Measurements from ENCODE around the gene ARID3B. TPM values are rescaled to one million over a fixed set of nuclear protein-coding genes. Genes with fewer than 3 reads are reported as not detected.

The ARID3B gene
- total RNA-seq, 1 donor from 2014 or later: 22.1 TPM

DNA sequence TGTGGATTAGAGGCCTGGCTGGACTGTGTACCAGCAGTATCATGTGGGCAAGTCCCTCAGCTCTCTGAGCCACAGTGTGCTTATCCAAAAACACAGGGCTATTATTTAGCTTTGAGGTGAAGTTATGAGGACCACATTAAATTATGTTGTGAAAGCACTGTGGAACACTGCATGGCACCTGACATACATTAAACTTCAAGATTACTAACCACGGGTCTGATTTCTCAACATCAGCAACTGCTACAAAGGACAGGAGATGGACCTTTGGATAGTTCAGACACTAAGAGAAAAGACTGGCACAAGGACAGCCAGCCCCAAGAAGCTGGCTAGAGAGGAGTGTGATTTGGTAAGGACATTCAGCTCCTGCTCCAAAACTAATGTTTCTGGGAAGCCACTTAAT is 96.0 kb downstream of the ARID3B start:
- Mint-ChIP-seq H3K36me3 (peaks cover 19% of the 10 kb centered on the region), H3K27me3 (ENCODE audit: low read depth) (no peaks in the 10 kb centered on the region), H3K9me3 (no peaks in the 10 kb centered on the region), H3K27ac (no peak overlapping the region), H3K4me1 (peaks cover 12% of the 10 kb centered on the region), H3K4me3 (no peak overlapping the region)
- DNase-seq (ENCODE audit: low spot score in 2 of 2, unreplicated experiment in 2 of 2): no peak
- TF ChIP-seq, protein P1, sequence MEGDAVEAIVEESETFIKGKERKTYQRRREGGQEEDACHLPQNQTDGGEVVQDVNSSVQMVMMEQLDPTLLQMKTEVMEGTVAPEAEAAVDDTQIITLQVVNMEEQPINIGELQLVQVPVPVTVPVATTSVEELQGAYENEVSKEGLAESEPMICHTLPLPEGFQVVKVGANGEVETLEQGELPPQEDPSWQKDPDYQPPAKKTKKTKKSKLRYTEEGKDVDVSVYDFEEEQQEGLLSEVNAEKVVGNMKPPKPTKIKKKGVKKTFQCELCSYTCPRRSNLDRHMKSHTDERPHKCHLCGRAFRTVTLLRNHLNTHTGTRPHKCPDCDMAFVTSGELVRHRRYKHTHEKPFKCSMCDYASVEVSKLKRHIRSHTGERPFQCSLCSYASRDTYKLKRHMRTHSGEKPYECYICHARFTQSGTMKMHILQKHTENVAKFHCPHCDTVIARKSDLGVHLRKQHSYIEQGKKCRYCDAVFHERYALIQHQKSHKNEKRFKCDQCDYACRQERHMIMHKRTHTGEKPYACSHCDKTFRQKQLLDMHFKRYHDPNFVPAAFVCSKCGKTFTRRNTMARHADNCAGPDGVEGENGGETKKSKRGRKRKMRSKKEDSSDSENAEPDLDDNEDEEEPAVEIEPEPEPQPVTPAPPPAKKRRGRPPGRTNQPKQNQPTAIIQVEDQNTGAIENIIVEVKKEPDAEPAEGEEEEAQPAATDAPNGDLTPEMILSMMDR (IDR thresholded peaks at IDR 0.05; ENCODE audit: unreplicated experiment): no peak

DNA sequence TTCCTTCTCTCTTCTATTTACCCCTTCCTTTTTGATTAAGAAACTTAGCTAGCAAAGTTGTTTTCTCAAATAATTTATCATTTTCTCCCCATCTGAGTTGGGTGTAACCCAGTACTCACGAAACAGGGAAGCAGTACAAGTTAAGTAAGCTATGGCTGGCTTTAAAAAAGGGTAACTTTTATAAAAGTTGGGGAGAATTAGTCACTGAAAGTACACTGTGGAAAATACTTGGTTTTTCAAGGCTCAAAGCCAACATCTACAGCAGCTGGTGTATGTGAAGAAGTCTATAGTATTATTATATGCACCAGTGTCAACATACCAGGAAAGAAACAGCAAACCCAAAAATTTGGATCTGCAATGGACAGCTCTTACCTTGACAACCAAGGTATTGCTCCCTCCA is 100.1 kb downstream of the ARID3B start:
- Mint-ChIP-seq H3K4me3 (no peak overlapping the region), H3K36me3 (peaks cover 14% of the 10 kb centered on the region), H3K4me1 (peaks cover 36% of the 10 kb centered on the region), H3K9me3 (no peaks in the 10 kb centered on the region), H3K27me3 (ENCODE audit: low read depth) (no peaks in the 10 kb centered on the region), H3K27ac (no peak overlapping the region)
- TF ChIP-seq, protein P1 (IDR thresholded peaks at IDR 0.05; ENCODE audit: unreplicated experiment): no peak
- no peak for DNase-seq (ENCODE audit: low spot score in 2 of 2, unreplicated experiment in 2 of 2)

DNA sequence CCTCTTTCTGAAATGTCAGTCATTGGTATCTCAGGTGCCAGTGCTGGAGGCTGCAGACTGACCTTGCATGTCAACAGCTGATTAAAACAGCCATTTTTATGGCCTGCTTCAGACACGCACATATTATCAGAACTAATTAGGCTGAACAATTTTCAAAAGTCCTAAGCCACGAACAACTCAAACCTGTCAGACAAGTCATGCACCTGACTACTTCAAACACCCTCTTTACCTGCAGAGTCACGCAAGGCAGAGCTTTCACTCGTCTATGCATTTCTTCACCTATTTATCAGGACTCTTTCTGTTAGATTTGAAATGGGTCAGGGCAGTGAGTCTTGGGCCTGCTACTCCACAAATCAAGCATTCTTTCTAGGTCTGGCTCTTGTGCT is 101.3 kb downstream of the ARID3B start:
- Mint-ChIP-seq H3K4me3 (no peak overlapping the region), H3K36me3 (peaks cover 14% of the 10 kb centered on the region), H3K9me3 (no peaks in the 10 kb centered on the region), H3K4me1 (peaks cover 40% of the 10 kb centered on the region), H3K27me3 (ENCODE audit: low read depth) (no peaks in the 10 kb centered on the region), H3K27ac (peak overlapping the region; percentile 70)
- TF ChIP-seq, protein P1 (IDR thresholded peaks at IDR 0.05; ENCODE audit: unreplicated experiment): no peak
- no peak for DNase-seq (ENCODE audit: low spot score in 2 of 2, unreplicated experiment in 2 of 2)

DNA sequence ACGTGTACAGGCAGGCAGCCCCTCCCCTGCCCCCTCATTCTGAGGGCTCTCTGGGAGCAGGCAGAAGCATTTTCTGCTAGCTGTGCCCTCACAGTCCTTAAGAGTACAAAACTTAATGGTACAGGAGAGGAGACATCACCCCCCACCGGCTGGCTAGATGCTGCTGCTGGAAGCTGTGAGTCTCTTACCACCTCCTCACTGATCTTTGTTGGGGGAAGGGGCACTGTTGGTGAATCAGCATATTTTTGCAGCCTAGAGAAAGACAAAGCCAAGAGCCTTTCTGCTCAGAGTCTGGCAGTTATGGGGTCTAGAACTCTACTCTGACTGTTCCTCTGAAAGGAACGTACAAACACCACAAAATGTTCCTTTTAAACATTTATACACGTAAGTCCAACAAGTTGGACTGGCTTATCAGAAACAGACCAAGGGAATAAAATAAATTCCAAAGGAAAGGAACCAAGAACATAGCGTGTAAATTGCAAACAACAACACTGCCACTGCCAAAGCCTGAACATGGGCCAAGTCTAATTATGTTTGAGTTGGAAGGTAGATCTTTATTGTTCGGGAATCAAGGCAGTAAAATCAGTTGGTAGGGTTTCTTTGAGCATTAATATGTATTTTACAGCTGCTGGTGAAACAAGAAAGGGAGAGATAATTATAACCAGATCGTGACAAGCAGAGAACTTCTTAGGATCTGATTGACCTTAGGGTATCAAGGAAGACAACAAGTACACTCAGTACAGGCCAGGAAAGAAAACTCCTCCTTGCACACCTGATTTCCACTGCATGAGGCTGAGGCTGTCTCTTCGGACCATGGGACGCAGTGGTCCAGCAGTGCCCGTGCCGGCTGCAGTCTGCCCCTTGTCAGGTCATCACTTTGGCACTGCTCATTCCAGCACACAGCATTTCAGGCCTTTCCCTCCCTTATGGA is 102.0 kb downstream of the ARID3B start:
- DNase-seq (ENCODE audit: low spot score in 2 of 2, unreplicated experiment in 2 of 2): no peak
- Mint-ChIP-seq H3K4me3 (no peak overlapping the region), H3K9me3 (no peaks in the 10 kb centered on the region), H3K27ac (peak overlapping the region; percentile 70), H3K27me3 (ENCODE audit: low read depth) (no peaks in the 10 kb centered on the region), H3K4me1 (peaks cover 45% of the 10 kb centered on the region), H3K36me3 (peaks cover 10% of the 10 kb centered on the region)
- TF ChIP-seq, protein P1 (IDR thresholded peaks at IDR 0.05; ENCODE audit: unreplicated experiment): no peak

DNA sequence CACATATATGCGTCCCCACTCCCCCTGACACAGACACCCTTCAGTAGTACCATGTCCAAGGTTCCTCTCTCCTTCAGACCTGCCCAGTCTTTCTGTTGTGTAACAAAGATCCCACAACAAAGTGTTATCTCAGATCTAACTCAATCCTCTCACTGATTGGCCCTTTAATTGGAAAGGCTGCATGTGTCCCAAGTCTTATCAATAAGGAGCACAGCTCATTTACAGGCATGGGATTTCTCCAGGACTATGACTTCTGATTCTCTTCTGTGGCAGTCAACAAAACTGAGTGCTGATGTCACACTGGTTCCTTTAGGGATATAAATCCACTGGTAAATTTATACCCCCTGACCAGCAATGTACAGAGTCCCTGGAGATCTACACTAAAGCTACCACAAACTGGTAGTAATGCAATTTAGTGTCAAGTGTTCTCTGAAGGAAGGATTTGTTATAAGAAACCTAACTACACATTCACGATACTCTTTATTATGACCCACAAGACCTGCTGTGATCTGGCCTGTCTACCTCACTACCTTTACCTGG is 102.7 kb downstream of the ARID3B start:
- TF ChIP-seq, protein P1 (IDR thresholded peaks at IDR 0.05; ENCODE audit: unreplicated experiment): no peak
- H3K36me3 Mint-ChIP-seq: peaks cover 9% of the 10 kb centered on the region
- H3K9me3 Mint-ChIP-seq: no peaks in the 10 kb centered on the region
- H3K4me3 Mint-ChIP-seq: no peak overlapping the region
- H3K4me1 Mint-ChIP-seq: peaks cover 52% of the 10 kb centered on the region
- no peak for DNase-seq (ENCODE audit: low spot score in 2 of 2, unreplicated experiment in 2 of 2)
- no peaks in the 10 kb centered on the region for H3K27me3 Mint-ChIP-seq (ENCODE audit: low read depth)
- H3K27ac Mint-ChIP-seq: peak overlapping the region; percentile 79

All from mesothelial cell of epicardium (in vitro differentiated cells).